ENCODE results near the gene CAND2.
A peak's percentile ranks its signal among the peaks of the same experiment; 100 is the strongest.

Gene CAND2

DNA sequence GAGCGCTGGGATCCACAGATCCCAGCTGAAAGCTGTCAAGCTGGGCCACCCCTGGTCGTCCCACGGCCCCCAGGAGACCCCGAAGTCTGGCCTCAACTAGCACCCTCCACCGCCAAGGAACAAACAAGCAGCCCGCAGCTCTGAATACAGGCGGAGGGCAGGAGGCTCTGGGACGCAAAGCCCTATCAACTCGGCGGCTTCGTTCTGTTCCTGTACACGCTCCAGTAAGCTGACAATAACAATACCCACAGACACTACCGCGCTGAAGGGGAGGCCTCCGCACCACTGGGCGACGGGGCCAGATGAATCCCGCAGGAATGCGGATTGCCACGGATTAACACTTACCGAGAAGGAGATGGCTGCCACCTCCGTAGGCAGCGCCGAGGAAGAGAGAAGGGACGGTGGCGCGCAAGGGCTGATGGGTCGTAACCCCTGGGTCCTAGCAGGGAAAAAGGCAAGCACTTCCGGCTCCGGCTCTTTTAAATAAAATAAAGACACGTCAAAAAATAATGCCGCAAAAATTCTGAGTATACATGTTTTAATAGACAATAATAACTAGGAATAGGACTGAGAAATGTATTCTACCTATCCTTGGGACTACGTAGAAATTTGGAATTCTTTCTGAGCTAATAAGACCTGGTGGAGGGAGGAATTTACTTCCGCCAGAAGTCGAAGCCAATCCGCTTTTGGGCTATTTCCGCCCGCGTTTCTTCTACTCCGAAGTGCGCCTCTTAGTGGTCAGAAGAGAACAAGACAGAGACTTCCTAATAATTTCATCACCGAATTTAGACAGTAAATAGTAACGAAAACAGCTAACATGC lies 44.9 kb downstream of the CAND2 start, which contains the start of gene RPL32:
Gene RPL32 (minus strand): TSS at position 417 of the 821 bp plus-strand sequence. CDS start 1,328 bp downstream, outside the sequence.
- peak within 1 kb of the TSS; percentile 64 for H3K27ac ChIP-seq (ENCODE audit: low read length)
- H3K36me3 ChIP-seq (replicated peaks; ENCODE audit: low read depth, low read length), result peaks cover 43% of the 10 kb centered on the region
- peaks cover 45% of the 10 kb centered on the region for H4K20me1 ChIP-seq (ENCODE audit: insufficient read depth, low read length)
- no peaks in the 10 kb centered on the region for H3K27me3 ChIP-seq (ENCODE audit: low read depth, low read length)
- TF ChIP-seq EZH2phosphoT487 (IDR thresholded peaks at IDR 0.05; ENCODE audit: low read depth) (no peak), CTCF (IDR thresholded peaks at IDR 0.05; ENCODE audit: low read depth, low read length) (peak; percentile 89)
- H3K4me1 ChIP-seq (ENCODE audit: low read length), result peaks cover 24% of the 10 kb centered on the region
- no peaks in the 10 kb centered on the region for H3K9me3 ChIP-seq (ENCODE audit: insufficient read depth, low read length)
- H3K9ac ChIP-seq (ENCODE audit: low read length), result peak within 1 kb of the TSS; percentile 89
- H3K79me2 ChIP-seq (ENCODE audit: low read length), result peaks cover 51% of the 10 kb centered on the region
- peak within 1 kb of the TSS; percentile 72 for H3K4me2 ChIP-seq (ENCODE audit: low read length)
- H3K4me3 ChIP-seq (ENCODE audit: low read length), result peak within 1 kb of the TSS; percentile 86
- H2AFZ ChIP-seq (ENCODE audit: low read depth, low read length), result peak within 1 kb of the TSS; percentile 95

DNA sequence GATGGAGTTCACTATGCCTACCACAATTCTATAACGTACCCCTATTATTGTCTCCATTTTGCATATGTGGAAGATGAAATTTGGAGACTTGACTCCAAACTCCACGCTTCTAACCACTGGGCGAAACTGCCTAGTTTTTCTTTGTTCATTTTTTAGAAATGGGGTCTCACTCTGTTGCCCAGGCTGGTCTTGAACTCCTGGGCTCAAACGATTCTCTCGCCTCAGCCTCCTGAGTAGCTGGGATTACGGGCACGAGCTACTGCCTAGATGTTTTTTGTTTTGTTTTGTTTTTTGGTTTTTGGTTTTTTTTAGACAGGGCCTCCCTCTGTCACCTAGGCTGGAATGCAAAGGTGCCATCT lies 45.5 kb downstream of the CAND2 start:
- Histone ChIP-seq H3K9me3 (ENCODE audit: insufficient read depth, low read length) (no peaks in the 10 kb centered on the region), H3K79me2 (ENCODE audit: low read length) (peaks cover 45% of the 10 kb centered on the region), H3K4me2 (ENCODE audit: low read length) (peak overlapping the region; percentile 72), H3K36me3 (replicated peaks; ENCODE audit: low read depth, low read length) (peaks cover 37% of the 10 kb centered on the region), H4K20me1 (ENCODE audit: insufficient read depth, low read length) (peaks cover 39% of the 10 kb centered on the region), H3K9ac (ENCODE audit: low read length) (peak overlapping the region; percentile 89), H3K4me3 (ENCODE audit: low read length) (peak overlapping the region; percentile 86), H2AFZ (ENCODE audit: low read depth, low read length) (peak overlapping the region; percentile 95), H3K4me1 (ENCODE audit: low read length) (peaks cover 24% of the 10 kb centered on the region), H3K27ac (ENCODE audit: low read length) (peak overlapping the region; percentile 64; the same call in 1 of the 2 replicates), H3K27me3 (ENCODE audit: low read depth, low read length) (no peaks in the 10 kb centered on the region)
- TF ChIP-seq CTCF (IDR thresholded peaks at IDR 0.05; ENCODE audit: low read depth, low read length), result no peak
- TF ChIP-seq EZH2phosphoT487 (IDR thresholded peaks at IDR 0.05; ENCODE audit: low read depth), result no peak

DNA sequence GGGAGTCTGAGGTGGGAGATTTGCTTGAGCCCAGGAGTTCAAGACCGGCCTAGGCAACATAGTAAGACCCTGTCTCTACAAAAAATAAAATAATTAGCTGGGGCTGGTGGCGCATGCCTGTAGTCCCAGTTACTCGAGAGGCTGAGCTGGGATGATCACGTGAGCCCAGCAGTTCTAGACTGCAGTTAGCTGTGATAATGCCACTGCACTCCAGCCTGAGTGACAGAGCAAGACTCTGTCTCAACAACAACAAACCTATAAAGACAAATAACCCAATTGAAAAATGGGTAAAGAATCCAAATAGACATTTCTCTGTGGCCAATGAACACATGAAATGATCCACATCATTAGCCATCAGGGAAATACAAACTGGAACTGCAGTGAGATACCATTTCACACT lies 46.0 kb downstream of the CAND2 start:
- Histone ChIP-seq H3K9ac (ENCODE audit: low read length) (no peak overlapping the region; the same call in 1 of the 2 replicates), H3K27ac (ENCODE audit: low read length) (no peak overlapping the region)
- TF ChIP-seq CTCF (IDR thresholded peaks at IDR 0.05; ENCODE audit: low read depth, low read length) (no peak), EZH2phosphoT487 (IDR thresholded peaks at IDR 0.05; ENCODE audit: low read depth) (no peak)

GRCh38 chr3:12845811-12846210 lies 49.3 kb downstream of the CAND2 start:
- Histone ChIP-seq H3K27ac (ENCODE audit: low read length) (no peak overlapping the region), H3K79me2 (ENCODE audit: low read length) (peaks cover 6% of the 10 kb centered on the region), H3K9me3 (ENCODE audit: insufficient read depth, low read length) (no peaks in the 10 kb centered on the region), H2AFZ (ENCODE audit: low read depth, low read length) (no peak overlapping the region), H3K4me2 (ENCODE audit: low read length) (no peak overlapping the region), H4K20me1 (ENCODE audit: insufficient read depth, low read length) (peaks cover under 1% of the 10 kb centered on the region; the same call in 1 of the 2 replicates), H3K4me3 (ENCODE audit: low read length) (no peak overlapping the region), H3K4me1 (ENCODE audit: low read length) (peaks cover 5% of the 10 kb centered on the region; the same call in 1 of the 2 replicates), H3K9ac (ENCODE audit: low read length) (no peak overlapping the region), H3K36me3 (replicated peaks; ENCODE audit: low read depth, low read length) (peaks cover 2% of the 10 kb centered on the region), H3K27me3 (ENCODE audit: low read depth, low read length) (no peaks in the 10 kb centered on the region)
- TF ChIP-seq CTCF (IDR thresholded peaks at IDR 0.05; ENCODE audit: low read depth, low read length) (no peak), EZH2phosphoT487 (IDR thresholded peaks at IDR 0.05; ENCODE audit: low read depth) (no peak)

More for the DNA sequence above, 46.0 kb downstream of the CAND2 start:
- H3K9me3 ChIP-seq (ENCODE audit: insufficient read depth, low read length), result no peaks in the 10 kb centered on the region
- no peaks in the 10 kb centered on the region for H3K27me3 ChIP-seq (ENCODE audit: low read depth, low read length)
- peak overlapping the region; percentile 72; the same call in 1 of the 2 replicates for H3K4me2 ChIP-seq (ENCODE audit: low read length)
- H4K20me1 ChIP-seq (ENCODE audit: insufficient read depth, low read length), result peaks cover 34% of the 10 kb centered on the region
- H3K36me3 ChIP-seq (replicated peaks; ENCODE audit: low read depth, low read length), result peaks cover 32% of the 10 kb centered on the region
- H3K79me2 ChIP-seq (ENCODE audit: low read length), result peaks cover 40% of the 10 kb centered on the region
- H3K4me1 ChIP-seq (ENCODE audit: low read length), result peaks cover 24% of the 10 kb centered on the region
- H3K4me3 ChIP-seq (ENCODE audit: low read length), result peak overlapping the region; percentile 86; the same call in 1 of the 2 replicates
- H2AFZ ChIP-seq (ENCODE audit: low read depth, low read length), result peak overlapping the region; percentile 95; the same call in 1 of the 2 replicates

All from OCI-LY3 (cell line).